Medulla oblongata (tissue), 1 donor: Measurements from ENCODE around the gene ADAMTS14.
"Not testable (repeated sequence)": the region's sequence is repeated elsewhere in the genome, so short reads cannot be mapped to it uniquely, and the experiment has no call there.

ENCODE experiments used
- DNase-seq: peaks from one replicate; pipeline ENCODE4 v3.0.0-alpha.2; 2015; ENCODE audit errors: extremely low spot score

The ADAMTS14 gene

DNA sequence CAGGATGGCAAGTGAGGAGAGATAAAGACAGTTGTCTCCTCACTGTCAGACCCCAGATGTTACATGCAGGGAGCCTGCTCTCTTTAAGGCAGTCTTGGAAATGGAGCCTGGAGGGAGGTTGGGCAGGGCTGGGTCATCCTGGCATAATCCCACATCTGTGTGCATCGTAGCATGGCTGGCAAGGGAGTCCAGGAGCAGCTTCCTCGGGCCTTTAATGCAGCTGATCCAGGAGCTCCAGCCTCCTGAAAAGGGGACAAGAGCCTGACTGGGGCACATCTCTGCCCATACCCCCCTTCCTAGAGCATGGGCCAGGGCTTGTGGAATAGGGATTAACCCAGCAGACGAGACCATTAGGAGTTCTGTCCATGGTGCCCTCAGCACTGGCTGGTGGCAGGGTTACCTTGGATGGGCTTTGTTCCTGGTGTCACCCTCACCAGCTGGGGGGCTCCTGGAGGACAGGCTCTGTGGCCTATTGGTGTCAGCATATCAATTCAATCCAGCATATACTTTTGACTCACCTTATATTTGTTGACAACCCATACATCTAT lies 77.9 kb downstream of the ADAMTS14 start:
- no peak for DNase-seq

DNA sequence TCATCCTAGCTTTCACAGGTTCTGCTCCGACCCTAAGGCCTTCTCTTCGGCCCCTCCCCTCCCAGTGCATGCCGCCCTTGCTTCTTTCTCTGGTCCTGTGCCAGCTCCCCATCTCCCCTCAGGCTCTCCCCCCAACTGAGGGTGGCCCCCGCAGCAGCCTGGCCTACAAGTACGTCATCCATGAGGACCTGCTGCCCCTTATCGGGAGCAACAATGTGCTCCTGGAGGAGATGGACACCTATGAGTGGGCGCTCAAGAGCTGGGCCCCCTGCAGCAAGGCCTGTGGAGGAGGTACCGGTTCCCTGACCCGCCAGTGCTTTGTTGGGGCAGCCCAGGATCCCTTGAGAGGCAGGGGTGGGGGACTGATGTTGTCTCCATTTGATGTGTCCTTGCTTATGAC lies 79.0 kb downstream of the ADAMTS14 start:
- no peak for DNase-seq

DNA sequence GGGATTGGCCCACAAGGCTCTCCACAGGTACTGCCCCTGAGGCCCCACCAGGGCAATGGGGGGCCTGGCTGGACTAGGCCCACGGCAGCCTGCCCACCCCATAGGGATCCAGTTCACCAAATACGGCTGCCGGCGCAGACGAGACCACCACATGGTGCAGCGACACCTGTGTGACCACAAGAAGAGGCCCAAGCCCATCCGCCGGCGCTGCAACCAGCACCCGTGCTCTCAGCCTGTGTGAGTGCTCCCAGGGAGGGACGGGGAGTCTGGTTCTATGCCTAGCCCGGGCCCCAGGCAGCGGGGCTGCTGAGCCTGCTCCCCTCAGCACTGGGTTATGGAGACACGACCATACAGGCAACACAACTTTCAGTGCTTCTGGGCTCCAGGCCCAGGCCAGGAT lies 79.7 kb downstream of the ADAMTS14 start:
- DNase-seq, result no peak

DNA sequence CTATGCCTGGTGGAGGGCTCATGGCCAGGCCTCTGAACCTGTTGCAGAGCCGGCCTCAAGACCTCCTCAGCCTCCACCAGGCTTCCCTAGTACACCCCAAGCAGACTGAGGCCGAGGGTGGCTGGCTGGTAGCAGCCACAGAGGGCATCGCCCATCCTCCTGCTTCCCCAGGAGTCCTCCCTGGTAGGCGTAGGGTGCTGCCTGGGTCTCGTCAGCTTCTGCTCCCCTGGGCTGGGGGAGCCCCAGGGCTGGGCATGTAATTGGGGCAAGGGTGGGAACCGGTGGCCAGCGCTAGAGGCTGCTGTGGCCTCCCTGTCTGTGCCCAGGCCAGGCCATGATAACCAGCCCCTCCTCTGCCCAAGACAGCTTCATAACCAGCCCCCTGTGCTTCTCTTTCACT lies 80.3 kb downstream of the ADAMTS14 start:
- DNase-seq, result no peak

GRCh38 chr10:70753026-70753663 lies 80.8 kb downstream of the ADAMTS14 start:
- peak; percentile 60 for DNase-seq

- no peak for DNase-seq
Observed at GRCh38 chr10:70753841-70754621, 81.7 kb downstream of the ADAMTS14 start.

DNA sequence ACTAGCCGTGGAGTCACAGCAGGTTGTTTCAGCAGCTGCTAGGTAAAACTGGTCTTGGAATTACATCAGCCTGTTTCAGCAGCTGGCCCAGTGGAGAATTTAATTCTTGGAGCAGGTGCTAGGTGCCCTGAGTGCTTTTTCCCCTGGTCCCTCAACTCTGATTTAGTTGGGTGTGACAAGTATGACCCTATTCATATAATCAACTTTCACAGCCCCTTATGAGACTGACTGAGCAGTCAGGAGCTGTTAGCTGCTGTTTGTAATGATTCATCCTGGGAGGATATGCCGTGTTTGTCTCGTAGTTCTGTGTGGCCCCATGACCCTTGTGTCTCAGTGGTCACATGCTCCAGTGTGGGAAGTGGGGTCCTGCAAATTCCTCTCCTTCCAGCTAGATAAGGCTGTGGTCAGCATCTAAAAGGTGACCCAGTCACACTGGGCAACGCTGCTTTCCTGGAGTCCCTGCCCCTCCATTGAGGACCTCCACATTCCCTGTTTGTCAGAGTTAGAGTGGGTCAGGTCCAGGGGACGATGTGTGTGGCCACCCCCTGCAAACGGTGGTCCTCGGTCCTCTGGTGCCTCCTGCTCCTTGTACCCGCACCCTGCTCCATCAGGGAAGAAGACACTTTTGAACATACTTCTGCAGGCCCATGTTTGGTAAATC lies 84.5 kb downstream of the ADAMTS14 start:
- DNase-seq, result no peak

DNA sequence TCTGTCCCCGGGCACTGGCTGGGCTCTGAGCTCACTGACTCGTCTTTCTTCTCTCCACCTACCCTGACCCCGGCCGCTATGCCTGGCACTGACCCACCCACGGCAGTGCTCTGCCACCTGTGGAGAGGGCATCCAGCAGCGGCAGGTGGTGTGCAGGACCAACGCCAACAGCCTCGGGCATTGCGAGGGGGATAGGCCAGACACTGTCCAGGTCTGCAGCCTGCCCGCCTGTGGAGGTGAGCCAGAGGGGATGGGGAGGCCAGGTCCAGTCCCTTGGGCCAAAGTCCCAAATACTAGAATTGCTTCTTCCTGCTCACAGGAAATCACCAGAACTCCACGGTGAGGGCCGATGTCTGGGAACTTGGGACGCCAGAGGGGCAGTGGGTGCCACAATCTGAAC lies 85.5 kb downstream of the ADAMTS14 start:
- no peak for DNase-seq

DNA sequence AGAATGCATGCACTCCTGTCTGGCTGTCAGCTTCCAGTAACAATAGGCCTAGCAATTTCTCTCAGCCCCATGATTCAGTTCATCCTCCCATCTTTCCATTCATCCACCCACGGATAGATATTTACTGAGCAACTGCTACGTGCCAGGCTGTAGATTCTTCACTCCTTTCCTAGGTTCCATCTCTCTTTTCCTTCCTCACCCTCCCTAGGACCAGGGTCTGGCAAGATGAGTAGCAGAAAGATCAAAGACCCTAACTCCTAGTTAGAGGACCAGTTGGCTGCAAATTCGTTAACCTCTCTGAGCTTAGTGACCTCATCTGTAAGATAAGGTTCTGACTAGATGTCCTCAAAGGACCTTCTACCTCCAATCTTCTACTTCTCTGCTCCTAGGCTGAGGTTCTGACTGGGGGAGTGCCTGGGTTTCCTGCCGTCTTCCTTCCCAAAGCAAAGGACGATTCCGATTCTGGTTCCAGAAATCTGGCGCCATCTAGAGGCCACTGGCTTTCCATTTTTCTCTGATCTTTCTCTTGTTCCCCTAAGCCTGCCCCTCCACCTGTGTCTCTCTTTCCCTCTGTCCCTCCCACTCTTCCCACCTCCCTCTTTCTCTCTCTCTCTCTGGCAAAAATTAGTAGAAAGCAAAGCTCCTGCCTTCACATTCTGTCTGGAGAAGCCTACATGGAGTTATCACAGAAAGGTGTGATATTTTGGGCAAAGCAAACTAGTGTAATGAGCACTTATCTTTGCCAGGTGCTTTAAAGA lies 86.6 kb downstream of the ADAMTS14 start:
- DNase-seq, result peak; percentile 93

GRCh38 chr10:70759781-70760180 lies 87.5 kb downstream of the ADAMTS14 start:
- no peak for DNase-seq

- DNase-seq, result no peak
Observed at GRCh38 chr10:70760271-70760787, 88.0 kb downstream of the ADAMTS14 start.

GRCh38 chr10:70761031-70761601 lies 88.8 kb downstream of the ADAMTS14 start:
- no peak for DNase-seq

DNA sequence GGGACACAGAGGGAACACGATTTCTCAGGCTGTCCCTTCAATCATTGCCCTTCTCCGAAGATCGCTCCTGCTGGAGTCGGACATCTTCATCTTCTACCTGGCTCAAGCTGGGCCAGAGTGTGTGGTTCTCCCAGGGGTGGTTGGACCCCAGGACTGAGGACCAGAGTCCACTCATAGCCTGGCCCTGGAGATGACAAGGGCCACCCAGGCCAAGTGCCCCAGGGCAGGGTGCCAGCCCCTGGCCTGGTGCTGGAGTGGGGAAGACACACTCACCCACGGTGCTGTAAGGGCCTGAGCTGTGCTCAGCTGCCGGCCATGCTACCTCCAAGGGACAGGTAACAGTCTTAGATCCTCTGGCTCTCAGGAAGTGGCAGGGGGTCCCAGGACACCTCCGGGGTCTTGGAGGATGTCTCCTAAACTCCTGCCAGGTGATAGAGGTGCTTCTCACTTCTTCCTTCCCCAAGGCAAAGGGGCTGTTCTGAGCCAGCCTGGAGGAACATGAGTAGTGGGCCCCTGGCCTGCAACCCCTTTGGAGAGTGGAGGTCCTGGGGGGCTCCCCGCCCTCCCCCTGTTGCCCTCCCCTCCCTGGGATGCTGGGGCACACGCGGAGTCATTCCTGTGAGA lies 89.5 kb downstream of the ADAMTS14 start:
- no peak for DNase-seq

DNA sequence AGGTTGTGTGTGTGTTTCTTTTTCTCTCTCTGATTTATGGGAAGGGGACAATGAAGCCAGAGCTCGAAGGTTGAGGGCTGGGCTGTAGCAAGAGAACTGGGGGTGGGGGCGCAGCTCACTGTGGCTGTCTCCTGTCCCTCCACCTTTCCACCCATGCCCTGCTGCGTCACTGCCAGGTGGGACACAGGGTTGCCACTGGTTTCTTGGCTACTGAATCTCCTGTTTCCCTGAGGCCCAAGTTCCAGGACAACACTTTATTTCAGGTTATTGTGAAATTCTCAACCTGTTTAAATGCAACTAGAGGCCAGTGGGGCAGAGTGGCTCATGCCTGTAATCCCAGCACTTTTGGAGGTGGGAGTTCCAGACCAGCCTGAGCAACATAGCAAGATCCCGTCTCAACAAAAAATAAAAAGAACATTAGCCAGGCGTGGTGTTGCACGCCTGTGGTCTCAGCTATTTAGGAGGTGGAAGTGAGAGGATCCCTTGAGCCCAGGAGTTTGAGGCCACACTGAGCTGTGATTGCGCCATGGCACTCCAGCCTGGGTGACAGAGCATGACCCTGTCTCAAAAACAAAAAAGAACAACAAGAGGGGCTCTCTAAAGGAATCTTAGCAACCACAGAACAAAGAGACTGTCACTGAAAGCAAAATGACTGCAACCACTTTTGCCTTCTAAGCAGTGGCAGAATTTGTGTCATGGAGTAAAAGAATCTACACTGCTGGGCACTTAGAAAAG lies 90.3 kb downstream of the ADAMTS14 start:
- no peak for DNase-seq

- DNase-seq, result no peak
Observed at GRCh38 chr10:70763567-70763966, 91.3 kb downstream of the ADAMTS14 start.

DNA sequence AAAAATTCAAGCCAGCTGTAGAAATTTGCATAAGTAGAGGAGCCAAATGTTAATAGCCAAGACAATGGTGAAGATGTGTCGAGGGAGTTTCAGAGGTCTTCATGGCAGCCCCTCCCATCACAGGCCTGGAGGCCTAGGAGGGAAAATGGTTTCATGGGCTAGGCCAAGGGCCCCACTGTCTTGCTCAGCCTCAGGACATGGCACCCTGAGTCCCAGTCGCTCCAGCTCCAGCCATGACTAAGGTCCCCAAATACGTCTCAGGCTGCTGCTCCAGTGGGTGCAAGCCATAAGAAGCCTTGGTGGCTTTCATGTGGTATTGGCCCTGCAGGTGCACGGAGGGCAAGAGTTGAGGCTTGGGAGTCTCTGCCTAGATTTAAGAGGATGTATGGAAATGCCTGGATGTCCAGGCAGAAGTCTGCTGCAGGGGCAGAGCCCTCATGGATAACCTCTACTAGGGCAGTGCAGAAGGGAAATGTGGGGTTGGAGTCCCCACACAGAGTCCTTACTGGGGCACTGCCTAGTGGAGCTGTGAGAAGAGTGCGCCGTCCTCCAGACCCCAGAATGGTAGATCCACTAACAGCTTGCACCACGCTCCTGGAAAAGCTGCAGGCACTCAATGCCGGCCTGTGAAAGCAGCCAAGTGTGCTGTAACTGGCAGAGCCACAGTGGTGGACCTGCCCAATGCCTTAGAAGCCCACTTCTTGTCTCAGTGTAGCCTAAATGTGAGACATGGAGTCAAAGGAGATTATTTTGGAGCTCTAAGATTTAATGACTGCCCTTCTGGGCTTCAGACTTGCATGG lies 93.7 kb downstream of the ADAMTS14 start:
- DNase-seq, result no peak

DNA sequence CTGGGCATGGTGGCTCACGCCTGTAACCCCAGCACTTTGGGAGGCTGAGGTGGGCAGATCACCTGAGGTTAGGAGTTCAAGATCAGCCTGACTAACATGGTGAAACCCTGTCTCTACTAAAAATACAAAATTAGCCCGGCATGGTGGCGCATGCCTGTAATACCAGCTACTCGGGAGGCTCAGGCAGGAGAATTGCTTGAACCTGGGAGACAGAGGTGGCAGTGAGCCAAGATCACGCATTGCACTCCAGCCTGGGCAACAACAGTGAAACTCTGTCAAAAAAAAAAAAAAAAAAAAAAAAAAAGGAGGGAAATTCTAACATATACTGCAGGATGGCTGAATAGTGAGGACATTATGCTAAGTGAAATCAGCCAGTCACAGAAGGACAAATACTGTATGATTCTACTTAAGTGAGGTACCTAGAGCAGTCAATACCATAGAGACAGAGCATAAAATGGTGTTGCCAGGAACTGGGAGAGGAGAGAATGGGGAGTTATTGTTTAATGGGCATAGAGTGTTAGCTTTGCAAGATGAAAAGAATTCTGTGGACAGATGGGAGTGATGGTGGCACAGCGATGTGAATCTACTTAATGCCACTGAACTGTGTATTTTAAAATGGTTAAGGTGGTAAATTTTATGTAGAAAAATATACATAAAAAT lies 95.8 kb downstream of the ADAMTS14 start:
- not testable (repeated sequence) for DNase-seq

DNA sequence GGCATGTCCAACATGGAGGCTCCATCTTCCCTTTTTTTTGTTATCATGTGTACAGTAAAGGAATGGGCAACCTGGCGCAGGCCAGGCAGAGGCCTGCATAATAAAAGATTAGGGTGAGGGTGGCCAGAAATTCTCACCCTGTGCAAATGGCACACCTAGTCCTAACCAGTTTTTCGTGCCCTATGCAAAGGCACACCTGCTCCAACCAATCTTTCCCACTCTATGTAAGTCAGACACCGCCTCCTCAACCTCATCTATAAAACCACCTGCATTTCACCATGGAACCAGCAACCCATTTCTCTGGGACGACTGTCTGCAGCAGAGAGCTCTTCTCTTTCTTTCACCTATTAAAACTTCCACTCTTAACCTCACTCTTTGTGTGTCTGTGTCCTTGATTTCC lies 96.8 kb downstream of the ADAMTS14 start:
- no peak for DNase-seq

- no peak for DNase-seq
Observed at GRCh38 chr10:70770001-70770400, 97.7 kb downstream of the ADAMTS14 start.
